NCI-H510A treated with DMSO at 0.1 percent for 48 hours (cell line): Measurements from ENCODE around the gene MTFP1.
"Not testable (repeated sequence)": the region's sequence is repeated elsewhere in the genome, so short reads cannot be mapped to it uniquely, and the experiment has no call there.

ENCODE experiments used
- DNase-seq: peaks from one replicate; lab custom pipeline; 2025; lab: John Stamatoyannopoulos, UW

Gene MTFP1

DNA sequence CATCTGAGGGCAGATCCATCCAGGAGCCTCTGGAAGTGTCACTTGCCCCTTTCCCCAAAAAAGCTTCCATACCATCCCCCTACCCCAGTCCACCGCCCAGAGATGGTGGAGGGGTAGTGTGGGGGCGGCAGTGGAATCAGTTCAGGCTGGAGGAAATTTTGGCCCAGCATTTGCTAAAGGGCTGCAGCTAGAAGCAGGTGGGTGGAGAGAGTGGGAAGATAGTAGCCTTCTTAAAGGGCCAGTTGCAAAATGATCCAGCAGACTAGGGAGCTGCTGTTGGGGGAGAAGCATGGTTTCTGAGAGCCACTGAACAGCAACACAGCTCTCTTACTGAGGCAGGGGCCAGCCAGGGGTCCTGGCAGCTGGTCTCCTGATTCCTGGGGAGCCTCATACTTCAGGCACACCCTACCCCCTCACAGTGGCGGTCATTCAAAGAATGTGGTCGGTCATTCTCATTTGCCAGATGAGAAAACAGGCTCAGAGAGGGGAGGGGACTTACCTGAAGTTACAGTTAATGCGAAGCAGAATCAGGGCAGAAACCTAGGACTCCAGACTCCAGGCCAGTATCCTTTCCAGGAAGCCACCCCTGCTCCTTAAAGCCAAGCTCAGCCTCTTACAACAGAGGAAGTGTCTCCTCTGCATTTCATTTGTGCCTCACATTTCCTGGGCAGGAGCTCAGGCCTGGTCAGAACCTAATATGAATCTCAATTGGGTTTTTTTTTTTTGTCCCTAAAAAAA, 23.4 kb upstream of the MTFP1 start:
- no peak for DNase-seq

DNA sequence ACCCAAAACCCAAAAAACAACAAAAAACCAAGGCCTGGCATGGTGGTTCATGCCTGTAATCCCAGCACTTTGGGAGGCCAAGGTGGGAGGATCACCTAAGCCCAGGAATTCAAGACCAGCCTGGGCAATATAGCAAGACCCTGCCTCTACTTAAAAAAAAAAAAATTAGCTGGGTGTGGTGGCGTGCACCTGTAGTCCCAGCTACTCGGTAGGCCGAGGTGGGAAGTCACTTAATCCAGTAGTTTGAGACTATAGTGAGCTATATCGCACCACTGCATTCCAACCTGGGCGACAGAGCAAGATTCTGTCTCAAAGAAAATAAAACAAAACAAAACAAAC, 22.8 kb upstream of the MTFP1 start:
- DNase-seq: not testable (repeated sequence)

DNA sequence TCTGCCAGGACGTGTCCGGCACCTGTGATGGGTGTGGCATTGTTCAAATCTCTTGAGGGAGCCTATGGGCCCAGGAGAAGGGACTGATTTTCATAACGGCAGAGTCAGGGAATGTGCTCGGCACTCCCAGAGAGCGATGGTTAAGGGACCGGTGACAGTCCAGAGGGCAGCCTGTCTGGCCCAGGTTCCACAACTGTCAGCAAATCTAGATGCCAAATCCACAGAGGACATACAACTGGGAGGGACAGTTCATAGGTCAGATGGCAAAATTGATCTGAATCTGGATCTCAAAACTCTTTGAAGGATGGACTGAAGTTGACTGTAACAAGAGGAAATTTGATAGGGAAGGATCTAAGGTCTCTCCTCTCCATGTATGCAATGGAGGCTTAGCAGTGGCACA, 21.3 kb upstream of the MTFP1 start:
- DNase-seq: no peak

DNA sequence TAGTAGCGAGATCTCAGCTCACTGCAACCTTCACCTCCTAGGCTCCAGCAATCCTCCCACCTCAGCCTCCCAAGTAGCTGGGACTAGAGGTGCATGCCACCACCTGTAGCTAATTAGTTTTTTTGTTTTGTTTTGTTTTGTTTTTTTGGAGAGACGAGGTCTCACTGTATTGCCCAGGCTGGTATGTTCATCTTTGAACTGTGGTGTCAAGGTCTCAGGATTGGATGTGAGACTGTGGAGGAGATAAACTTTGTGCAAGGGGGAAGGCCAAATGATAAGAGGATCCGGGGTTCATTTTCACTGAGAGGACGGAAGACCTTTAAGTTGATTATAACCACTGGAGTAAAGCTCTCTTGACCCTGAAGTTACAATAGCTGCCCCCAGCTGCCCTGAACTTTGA, 19.8 kb upstream of the MTFP1 start:
- no peak for DNase-seq

DNA sequence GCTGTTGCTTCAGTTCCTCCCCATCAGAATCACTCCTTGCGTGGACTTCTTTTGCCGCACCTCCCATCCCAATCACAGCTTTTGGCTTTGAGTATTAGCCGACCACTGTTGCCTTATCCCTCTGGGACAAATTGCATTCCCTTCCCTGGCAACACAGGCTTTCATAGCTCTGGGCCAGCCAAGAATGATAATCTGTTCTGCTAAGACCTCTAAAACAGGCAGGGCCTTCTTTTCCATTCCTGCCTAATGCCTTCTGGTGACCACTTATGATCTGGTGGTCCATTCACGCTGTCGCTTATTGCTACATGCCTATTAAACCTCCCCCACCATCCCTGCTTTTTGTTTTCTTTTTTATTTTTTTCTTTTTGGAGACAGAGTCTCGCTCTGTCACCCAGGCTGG, 19.2 kb upstream of the MTFP1 start:
- DNase-seq: no peak

DNA sequence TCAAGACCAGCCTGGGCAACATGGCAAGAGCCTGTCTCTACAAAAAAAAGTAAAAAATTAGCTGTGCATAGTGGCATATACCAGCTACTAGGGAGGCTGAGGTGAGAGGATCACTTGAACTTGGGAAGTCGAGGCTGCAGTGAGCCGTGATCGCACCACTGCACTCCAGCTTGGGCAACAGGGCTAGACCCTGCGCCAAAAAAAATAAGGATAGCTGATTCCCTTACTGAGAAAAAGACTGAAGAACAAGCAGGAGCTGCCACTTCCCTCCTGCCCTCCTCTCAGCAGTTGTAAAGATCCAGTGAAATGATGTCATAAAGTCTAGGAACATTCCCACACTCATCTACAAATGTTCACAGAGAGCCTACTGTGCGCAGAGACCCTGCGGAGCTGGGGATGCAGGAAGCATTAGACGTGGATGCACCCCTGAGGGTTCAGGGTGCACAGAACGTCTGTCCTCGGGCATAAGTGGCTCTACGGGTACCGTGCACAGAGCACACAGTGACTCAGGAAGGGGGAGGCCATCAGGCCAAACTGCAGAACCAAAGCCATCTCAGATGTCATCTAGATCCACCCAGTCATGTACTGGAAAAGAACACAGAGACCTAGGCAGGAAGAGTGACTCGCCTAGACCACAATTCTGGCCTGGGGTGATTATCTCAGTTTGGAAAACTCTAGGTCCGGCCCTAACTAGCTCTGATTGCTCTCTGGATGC, 17.0 kb upstream of the MTFP1 start:
- DNase-seq: no peak

DNA sequence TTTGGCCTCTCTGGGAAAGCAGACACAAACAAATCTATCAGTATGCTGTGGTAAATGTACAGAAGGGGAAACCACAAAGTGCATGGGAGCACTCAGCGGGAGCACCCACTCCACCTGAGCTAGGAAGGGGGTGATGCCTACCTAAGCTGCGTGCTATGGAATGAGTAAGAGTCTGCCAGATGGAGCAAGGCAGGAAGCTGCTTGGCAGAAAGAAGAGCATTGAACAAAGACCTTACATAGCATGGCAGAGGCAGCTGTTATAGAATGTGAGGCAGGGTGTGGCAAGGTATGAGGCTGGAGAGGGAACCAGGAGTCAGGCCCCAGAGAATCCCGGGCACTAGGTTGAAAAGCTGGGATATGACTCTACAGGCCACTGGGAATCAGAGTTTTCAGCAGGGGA, 13.8 kb upstream of the MTFP1 start:
- no peak for DNase-seq

DNA sequence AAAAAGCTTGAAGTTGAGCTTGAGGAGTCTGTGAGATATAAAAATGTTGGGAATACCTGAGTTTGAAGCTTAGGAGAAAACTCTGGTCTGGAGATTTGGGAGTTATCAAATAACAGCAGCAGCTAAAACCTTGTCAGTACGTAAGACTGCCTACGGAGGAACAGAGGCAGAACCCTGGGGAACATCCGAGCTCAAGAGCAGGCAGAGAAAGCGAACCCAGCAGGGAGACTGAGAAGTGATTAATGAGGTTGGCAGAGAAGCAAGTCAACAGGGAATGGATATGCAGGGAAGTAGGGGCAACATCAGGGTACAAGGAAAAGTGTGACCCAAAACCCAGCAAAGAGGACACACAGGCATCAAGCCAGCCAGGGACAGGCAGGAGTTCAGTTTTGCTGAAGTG, 12.6 kb upstream of the MTFP1 start:
- DNase-seq: no peak

DNA sequence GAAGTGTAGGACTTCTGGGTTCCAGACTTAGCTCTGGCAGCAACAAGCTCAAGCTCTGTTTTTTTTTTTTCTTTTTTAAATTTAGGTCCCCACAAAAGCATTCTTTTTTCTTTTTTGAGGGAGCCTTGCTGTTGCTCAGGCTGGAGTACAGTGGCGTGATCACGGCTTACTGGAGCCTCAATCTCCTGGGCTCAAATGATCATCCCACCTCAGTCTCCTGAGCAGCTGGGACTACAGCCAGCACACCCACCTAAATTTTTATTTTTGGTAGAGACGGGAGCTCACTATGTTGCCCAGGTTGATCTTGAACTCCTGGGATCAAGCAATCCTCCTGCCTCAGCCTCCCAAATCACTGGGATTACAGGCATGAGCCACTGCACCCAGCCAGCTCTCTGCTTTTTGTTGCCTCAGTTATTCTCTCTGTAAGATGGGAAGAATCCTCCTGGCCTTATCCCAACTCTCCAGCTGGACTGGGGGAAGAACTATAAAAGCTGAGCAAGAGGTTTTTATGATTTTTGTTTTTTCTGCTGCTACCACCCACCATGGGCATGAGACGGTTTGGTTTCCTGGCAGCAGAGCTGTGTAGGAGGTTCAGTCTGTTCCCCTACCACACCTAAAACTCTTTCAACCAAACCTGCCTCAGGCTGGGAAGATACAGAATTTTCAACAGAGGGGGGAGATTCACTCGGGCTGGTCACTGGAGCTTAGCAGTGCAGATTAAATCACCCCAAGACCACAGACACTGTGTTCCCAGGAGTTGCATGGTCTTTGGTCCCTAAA, 11.6 kb upstream of the MTFP1 start:
- DNase-seq: no peak

DNA sequence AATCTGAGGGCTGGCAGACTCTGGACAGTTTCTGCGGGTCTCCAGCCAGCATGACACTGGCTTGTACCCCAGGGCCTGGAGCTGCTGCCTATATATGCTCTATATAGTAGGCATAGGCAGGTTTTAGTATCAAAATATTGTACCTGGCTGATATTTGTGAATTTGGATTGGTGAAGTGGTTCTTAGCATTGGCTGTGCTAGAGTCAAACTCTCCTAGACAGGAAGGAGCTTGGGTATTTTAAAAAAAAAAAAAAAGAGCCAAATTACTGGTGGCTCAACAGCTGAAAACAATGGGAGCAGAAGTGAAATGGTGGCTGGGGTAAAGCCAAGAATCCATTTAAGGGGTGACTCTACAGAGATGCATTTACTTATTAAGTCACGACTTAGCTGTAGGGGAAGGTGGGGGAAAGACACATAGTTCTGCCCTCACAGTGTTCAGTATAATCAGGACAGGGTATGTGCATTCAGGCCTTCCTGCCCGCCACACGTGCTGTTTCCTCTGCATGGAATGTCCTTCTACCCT, 11.0 kb upstream of the MTFP1 start:
- DNase-seq: no peak

DNA sequence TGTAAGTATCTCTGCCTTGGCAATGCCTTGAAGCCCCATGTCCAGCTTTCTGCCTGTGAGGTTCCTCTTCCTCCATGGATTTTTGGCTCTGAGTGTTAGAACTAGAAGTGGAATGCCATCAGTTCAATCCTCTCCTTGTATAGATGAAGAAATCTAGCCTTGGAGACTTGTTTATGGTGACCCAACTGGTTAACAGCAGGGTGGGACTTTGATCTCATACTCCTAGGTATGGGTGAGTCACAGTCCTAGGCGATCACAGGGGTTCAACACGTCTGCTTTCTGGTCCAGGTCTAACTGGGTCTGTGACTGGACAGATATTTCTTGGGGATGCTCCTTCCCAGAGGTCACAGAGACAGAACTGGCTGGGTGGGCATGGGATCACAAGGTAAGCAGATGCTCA, 9.2 kb upstream of the MTFP1 start:
- DNase-seq: no peak

DNA sequence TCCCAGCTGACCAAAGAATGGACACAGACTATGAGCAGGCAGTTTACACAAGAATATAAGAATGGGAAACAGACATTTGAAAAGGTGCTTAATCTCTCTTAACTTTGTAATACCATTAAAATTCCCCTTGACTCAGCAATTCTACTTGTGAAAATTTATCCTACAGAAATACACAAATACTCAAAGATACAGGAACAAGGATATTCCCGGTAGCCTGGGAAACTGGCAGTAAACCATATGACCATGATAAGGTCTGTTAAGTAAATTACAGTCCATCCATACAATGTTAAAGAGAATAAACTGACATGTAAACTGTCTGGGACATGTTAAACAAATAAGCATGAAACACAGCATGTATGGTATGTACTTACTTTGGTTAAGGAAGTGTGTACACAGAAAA, 8.7 kb upstream of the MTFP1 start:
- no peak for DNase-seq

DNA sequence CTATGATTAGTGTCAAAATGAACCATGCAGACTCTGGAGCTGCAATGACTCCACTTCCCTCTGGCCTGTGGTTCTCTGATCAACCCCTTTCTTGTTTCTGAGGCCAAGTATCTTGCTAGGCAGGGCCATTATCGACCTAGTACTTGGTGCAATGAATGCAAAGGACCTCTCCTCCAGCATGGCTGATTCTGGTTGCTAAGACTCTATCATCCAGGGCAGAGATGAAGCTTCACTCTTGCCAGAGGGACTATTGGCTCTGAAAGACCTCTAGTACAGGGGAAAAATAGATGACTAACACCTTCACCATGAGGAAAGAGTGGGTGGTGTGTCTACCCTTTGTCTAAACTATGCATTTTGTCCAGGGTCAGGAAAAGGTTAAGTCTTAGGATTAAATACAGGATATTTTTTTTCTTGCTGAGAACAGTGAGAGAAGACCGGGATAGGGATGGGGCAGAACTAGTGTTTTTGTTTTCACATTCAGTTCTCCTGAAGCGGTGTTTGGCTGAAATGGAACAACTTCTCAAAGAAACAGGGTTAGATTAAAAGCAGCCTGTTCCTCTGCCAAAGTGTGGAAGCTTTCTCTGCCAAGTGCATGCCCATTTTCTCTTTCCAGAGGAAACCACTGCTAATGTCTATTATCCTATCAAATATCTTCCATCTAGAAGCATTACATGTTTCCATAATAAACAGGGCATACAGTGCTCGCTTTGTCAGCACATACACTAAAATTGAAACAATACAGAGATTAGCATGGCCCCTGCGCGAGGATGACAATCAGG, 5.0 kb upstream of the MTFP1 start:
- DNase-seq: no peak

DNA sequence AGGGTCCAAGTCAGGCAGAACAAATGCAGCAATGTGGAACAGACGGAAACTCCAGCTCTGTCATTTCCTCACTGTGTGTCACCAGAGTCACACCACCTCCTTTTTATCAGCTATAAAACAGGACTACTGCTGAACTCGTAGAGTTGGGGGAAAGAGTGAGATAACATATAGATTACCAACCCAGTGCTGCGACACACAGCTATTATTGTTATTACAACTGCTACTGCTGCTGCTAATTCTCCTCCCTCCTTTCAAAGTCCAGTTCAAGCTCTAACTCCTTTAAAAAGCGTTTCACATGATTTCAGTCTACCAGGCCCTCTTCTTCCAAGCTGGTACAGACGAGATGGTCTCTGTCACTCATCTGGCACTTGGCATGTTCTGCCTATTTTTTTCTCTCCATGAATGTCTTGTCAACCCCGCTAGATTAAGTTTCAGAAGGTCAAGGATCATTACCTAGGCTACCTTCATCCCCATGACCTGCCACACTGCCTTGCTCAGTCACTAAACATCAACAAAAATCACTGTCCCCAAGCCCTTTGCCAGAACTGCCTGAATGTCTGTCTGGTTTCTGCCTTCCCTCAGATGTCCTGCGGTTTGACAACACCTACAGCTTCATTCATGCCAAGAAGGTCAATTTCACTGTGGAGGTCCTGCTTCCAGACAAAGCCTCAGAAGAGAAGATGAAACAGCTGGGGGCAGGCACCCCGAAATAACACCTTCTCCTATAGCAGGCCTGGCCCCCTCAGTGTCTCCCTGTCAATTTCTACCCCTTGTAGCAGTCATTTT, 3.7 kb upstream of the MTFP1 start:
- no peak for DNase-seq

DNA sequence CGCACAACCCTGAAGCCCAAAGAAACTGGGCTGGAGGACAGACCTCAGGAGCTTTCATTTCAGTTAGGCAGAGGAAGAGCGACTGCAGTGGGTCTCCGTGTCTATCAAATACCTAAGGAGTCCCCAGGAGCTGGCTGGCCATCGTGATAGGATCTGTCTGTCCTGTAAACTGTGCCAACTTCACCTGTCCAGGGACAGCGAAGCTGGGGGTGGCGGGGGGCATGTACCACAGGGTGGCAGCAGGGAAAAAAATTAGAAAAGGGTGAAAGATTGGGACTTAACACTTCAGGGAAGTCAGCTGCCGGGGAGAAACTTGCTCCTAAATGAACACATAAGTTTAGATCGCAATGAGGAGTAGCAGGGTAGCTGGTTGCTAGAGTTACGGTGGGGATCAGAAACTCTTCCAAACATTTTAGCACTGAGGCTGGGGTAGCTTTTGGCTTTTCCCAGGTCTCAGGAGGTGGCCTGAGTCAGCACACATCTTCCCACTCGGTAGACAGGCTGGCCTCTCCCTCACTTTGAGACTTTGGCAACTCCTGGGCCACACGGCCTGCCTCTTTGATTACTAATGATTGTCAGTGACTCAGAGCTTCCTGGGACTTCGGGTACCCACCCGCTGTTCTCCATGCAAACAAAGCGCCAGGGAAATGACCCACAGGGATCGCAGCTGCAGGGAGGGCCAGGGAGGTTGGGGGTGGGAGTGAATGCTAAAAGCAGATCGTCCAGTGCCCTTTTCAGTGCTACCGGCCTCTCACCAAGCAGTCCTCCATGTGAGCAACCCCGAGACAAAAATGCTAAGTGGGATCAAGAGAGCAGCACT, 2.9 kb upstream of the MTFP1 start:
- peak; percentile 34 for DNase-seq

DNA sequence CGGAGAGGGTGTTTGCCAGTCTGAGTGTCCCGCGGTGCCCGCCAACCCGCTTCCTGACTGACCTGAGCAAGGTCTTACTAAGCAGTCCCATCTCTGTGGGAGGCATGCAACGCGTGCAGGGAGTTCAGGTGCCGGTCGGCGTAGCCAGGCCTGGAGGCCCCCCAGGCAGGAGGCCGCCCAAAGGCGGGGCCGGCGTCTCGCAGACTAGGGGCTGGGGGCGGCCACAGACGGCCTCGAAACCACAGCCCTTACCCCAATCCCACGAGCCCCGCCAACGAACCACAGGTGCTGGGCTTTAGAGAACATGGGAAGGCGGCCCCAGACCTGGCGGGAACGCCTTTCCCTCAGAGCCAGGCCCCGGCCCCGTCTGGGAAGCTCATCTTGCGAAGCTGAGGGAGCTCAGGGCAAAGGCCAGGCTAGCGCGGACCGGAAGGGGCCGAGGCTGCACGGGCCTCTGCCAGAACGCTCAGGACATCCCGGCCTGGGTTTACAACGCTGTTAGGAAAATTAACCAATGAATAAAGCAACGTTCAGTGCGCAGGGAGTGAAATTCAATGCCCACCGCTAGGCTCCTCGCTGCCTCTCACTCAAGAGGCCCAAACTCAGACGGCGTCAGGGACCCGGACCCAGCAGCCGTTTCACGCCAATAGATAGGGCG, 2.1 kb upstream of the MTFP1 start:
- no peak for DNase-seq

DNA sequence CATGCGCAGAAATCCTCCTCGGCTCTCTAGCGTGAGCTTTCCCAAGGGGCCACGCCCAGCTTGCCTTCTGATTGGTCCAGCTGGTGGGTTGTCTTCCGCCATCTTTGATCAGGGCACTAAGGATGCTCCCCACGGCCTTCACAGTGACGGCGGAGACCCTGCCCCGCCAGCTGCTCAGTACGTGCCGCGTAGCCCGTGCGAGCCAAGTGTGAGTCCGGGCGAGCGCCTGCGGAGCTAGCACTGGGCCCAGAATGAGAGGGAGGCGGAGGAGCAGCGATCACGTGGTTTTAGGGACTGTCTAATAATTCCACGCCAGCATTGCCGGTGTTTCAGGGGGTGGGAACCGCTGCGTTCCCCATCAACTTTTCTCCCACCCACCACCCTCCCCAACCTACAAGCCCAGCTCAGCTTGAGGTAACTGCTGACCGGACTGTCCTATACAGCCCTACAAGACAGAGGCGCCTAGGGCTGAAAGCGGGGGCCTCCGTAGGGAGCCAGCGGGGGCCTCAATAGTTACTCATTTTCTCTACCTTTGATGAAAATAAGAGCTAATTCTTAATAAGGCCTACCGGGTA, 1.5 kb upstream of the MTFP1 start:
- peak; percentile 97 for DNase-seq

DNA sequence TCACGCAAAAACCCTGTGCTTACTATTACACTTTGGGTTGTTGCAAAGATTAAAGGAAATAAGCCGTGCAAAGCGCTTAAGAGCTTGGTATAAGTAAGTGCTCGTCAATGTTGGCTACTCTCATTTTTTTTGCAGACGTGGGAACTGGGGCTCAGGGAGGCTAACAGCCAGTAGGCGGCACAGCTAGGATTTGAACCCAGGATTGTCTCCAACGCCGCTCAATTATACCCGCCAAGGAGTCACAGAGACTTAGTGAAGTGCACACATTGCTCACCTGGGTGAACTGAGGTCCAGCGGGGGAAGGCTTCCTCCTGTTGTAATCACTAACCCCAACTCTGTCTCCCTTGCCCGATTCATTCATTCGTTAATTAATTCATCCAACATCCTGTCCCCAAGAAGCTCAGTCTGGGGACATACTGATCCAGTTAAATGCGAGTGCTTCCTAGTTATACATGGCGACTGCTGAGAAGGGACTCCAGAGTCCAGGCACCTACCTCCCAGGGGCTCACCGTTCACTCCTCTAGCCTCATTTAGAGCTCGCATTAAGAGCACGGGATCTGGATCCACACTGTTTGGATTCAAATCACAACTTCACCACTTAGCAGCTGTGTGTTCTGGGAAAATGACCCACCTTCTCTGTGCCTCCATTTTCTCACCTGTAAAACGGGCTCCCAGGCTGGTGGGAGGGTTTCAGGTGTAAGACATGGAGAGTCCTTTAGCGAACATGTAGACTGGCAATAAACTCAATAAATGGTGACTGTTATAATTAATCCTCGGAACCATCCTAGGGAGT, 838 bp upstream of the MTFP1 start:
- peak; percentile 42 for DNase-seq

DNA sequence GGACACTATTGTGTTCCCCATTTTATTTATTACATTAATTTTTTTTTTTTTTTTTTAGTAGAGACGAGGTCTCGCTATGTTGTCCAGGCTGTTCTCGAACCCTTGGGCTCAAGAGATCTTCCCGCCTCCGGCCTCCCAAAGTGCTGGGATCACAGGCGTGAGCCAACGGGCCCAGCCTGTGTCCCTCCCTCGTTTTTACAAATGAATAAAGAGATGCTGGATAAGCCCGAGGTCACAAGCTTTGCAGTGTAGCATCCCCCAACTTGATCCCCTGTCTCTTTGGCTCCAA, 297 bp upstream of the MTFP1 start:
- no peak for DNase-seq
